ENCODE results near the gene SRL.

SRL gene

GRCh38 chr16:4193920-4194319 is 48.0 kb downstream of the SRL start:
- no peaks in the 10 kb centered on the region for H3K4me1 ChIP-seq (ENCODE audit: insufficient read depth, low read length, poor library complexity, severe bottlenecking)
- TF ChIP-seq EZH2phosphoT487 (IDR thresholded peaks at IDR 0.05; ENCODE audit: borderline replicate concordance): no peak
- TF ChIP-seq, protein P1, sequence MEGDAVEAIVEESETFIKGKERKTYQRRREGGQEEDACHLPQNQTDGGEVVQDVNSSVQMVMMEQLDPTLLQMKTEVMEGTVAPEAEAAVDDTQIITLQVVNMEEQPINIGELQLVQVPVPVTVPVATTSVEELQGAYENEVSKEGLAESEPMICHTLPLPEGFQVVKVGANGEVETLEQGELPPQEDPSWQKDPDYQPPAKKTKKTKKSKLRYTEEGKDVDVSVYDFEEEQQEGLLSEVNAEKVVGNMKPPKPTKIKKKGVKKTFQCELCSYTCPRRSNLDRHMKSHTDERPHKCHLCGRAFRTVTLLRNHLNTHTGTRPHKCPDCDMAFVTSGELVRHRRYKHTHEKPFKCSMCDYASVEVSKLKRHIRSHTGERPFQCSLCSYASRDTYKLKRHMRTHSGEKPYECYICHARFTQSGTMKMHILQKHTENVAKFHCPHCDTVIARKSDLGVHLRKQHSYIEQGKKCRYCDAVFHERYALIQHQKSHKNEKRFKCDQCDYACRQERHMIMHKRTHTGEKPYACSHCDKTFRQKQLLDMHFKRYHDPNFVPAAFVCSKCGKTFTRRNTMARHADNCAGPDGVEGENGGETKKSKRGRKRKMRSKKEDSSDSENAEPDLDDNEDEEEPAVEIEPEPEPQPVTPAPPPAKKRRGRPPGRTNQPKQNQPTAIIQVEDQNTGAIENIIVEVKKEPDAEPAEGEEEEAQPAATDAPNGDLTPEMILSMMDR (conservative IDR thresholded peaks at IDR 0.05; ENCODE audit: low read length): no peak

DNA sequence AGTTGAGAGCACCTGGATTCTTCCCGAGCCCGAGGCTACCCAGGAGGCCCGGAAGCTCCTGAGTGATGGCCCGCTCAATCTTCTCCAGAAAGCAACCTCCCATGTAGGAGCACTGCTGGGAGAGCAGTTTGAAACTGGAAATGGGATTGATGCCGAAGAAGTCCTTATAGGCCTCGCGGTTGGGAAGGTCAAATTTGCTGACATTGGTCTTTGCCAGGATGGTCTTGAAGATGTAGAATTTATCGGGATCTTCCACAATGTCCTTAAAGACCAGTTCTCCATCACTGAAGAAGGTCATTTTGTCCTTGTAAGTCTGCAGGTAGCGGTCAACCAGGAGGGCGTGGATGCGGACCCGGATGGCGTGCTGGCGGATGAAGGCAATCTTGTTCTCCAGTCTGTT is 49.7 kb downstream of the SRL start:
- no peaks in the 10 kb centered on the region for H3K27me3 ChIP-seq (ENCODE audit: insufficient read depth, low read length, poor library complexity, severe bottlenecking)
- H3K79me2 ChIP-seq (ENCODE audit: insufficient read depth, low read length): no peaks in the 10 kb centered on the region
- no peaks in the 10 kb centered on the region for H3K9me2 ChIP-seq (replicated peaks; ENCODE audit: low read depth, low read length)
- no peaks in the 10 kb centered on the region for H3K9me3 ChIP-seq (ENCODE audit: insufficient read depth, low read depth, low read length)
- no peaks in the 10 kb centered on the region for H4K20me1 ChIP-seq (ENCODE audit: insufficient read depth, low read length, poor library complexity, severe bottlenecking)
- TF ChIP-seq EZH2phosphoT487 (IDR thresholded peaks at IDR 0.05; ENCODE audit: borderline replicate concordance): no peak
- TF ChIP-seq, protein P1 (conservative IDR thresholded peaks at IDR 0.05; ENCODE audit: low read length): no peak
- H3K4me3 ChIP-seq (ENCODE audit: low read length, poor library complexity, severe bottlenecking): no peak overlapping the region
- H3K4me2 ChIP-seq (ENCODE audit: low read depth, low read length, poor library complexity, severe bottlenecking): no peak overlapping the region
- H2AFZ ChIP-seq (ENCODE audit: low read length): no peak overlapping the region
- no peaks in the 10 kb centered on the region for H3K36me3 ChIP-seq (ENCODE audit: insufficient read depth, low read length)
- no peaks in the 10 kb centered on the region for H3K4me1 ChIP-seq (ENCODE audit: insufficient read depth, low read length, poor library complexity, severe bottlenecking)
- H3F3A ChIP-seq (ENCODE audit: low read depth): no peaks in the 10 kb centered on the region
- no peak overlapping the region for H3K9ac ChIP-seq (ENCODE audit: low read depth, low read length, poor library complexity, severe bottlenecking)

More at GRCh38 chr16:4193920-4194319, 48.0 kb downstream of the SRL start:
- no peaks in the 10 kb centered on the region for H3K9me3 ChIP-seq (ENCODE audit: insufficient read depth, low read depth, low read length)
- no peaks in the 10 kb centered on the region for H3F3A ChIP-seq (ENCODE audit: low read depth)
- no peaks in the 10 kb centered on the region for H3K27me3 ChIP-seq (ENCODE audit: insufficient read depth, low read length, poor library complexity, severe bottlenecking)
- H3K9ac ChIP-seq (ENCODE audit: low read depth, low read length, poor library complexity, severe bottlenecking): no peak overlapping the region
- no peak overlapping the region for H3K4me2 ChIP-seq (ENCODE audit: low read depth, low read length, poor library complexity, severe bottlenecking)
- no peaks in the 10 kb centered on the region for H3K36me3 ChIP-seq (ENCODE audit: insufficient read depth, low read length)
- H3K9me2 ChIP-seq (replicated peaks; ENCODE audit: low read depth, low read length): no peaks in the 10 kb centered on the region
- no peak overlapping the region for H3K4me3 ChIP-seq (ENCODE audit: low read length, poor library complexity, severe bottlenecking)
- no peak overlapping the region for H2AFZ ChIP-seq (ENCODE audit: low read length)
- H3K79me2 ChIP-seq (ENCODE audit: insufficient read depth, low read length): no peaks in the 10 kb centered on the region
- no peaks in the 10 kb centered on the region for H4K20me1 ChIP-seq (ENCODE audit: insufficient read depth, low read length, poor library complexity, severe bottlenecking)

GRCh38 chr16:4190712-4191333 is 51.1 kb downstream of the SRL start:
- TF ChIP-seq, protein P1 (conservative IDR thresholded peaks at IDR 0.05; ENCODE audit: low read length): no peak
- no peak for TF ChIP-seq EZH2phosphoT487 (IDR thresholded peaks at IDR 0.05; ENCODE audit: borderline replicate concordance)
- Histone ChIP-seq H3K9ac (ENCODE audit: low read depth, low read length, poor library complexity, severe bottlenecking) (no peak overlapping the region), H3K9me3 (ENCODE audit: insufficient read depth, low read depth, low read length) (no peaks in the 10 kb centered on the region), H3K36me3 (ENCODE audit: insufficient read depth, low read length) (no peaks in the 10 kb centered on the region), H4K20me1 (ENCODE audit: insufficient read depth, low read length, poor library complexity, severe bottlenecking) (no peaks in the 10 kb centered on the region), H3K27me3 (ENCODE audit: insufficient read depth, low read length, poor library complexity, severe bottlenecking) (no peaks in the 10 kb centered on the region), H3K79me2 (ENCODE audit: insufficient read depth, low read length) (no peaks in the 10 kb centered on the region), H3F3A (ENCODE audit: low read depth) (no peaks in the 10 kb centered on the region), H3K9me2 (replicated peaks; ENCODE audit: low read depth, low read length) (no peaks in the 10 kb centered on the region), H3K4me3 (ENCODE audit: low read length, poor library complexity, severe bottlenecking) (no peak overlapping the region), H3K4me1 (ENCODE audit: insufficient read depth, low read length, poor library complexity, severe bottlenecking) (no peaks in the 10 kb centered on the region), H2AFZ (ENCODE audit: low read length) (no peak overlapping the region), H3K4me2 (ENCODE audit: low read depth, low read length, poor library complexity, severe bottlenecking) (no peak overlapping the region)
